PC-3 (cell line): ENCODE data around the gene SPRY4.
"Not testable (repeated sequence)": the region's sequence is repeated elsewhere in the genome, so short reads cannot be mapped to it uniquely, and the experiment has no call there.

Experiments used
- CTCF ChIP-seq: fragments of 300-600 bp; sonication (generic); conservative IDR thresholded peaks from 2 replicates; pipeline ENCODE4 v1.5.1; 2017; ENCODE audit warnings: antibody characterized with exemption, low read depth, mild to moderate bottlenecking, low read length
- EZH2 ChIP-seq: fragments of 300-600 bp; sonication (generic); IDR thresholded peaks from one replicate; pipeline ENCODE4 v1.6.1; 2017; ENCODE audit warnings: antibody characterized with exemption, mild to moderate bottlenecking, low read length; ENCODE audit not compliant: unreplicated experiment
- EZH2phosphoT487 ChIP-seq: fragments of 300-600 bp; sonication (generic); IDR thresholded peaks from 2 replicates; pipeline ENCODE4 v1.6.1; 2018; ENCODE audit warnings: mild to moderate bottlenecking, antibody characterized with exemption, low read length, borderline replicate concordance

- TF ChIP-seq CTCF, EZH2, EZH2phosphoT487: not testable (repeated sequence)
Measured at GRCh38 chr5:142344915-142345314, 20.1 kb upstream of the SPRY4 start.
